HG02884 (cell line): Measurements from ENCODE around the gene PRKAR1B.
"Not testable (repeated sequence)": the region's sequence is repeated elsewhere in the genome, so short reads cannot be mapped to it uniquely, and the experiment has no call there.

Experiments
- ATAC-seq: cut with Tn5 transposase; IDR thresholded peaks from one replicate; pipeline ENCODE4 v1.9.1; 2021; ENCODE audit warnings: mild to moderate bottlenecking, moderate library complexity; ENCODE audit not compliant: unreplicated experiment

The PRKAR1B gene

DNA sequence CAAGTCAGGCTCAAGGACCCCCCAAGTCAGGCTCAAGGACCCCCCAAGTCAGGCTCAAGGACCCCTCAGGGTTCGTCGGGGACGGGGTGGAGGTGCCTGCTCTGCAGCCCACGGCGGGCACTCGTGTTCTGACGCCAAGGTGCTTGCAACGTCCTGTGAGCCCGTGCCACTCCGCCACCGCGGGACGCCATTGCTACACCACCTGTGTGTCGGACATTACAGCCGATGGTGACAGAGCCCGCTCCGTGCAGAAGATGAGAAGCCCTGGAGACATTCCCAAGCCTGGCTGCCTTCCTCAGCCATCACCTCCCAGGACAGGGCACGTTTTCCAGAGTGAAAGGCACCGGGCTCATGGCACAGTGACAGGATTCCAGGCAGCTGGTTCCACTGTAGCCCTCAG is 98.3 kb downstream of the PRKAR1B start:
- no peak for ATAC-seq

DNA sequence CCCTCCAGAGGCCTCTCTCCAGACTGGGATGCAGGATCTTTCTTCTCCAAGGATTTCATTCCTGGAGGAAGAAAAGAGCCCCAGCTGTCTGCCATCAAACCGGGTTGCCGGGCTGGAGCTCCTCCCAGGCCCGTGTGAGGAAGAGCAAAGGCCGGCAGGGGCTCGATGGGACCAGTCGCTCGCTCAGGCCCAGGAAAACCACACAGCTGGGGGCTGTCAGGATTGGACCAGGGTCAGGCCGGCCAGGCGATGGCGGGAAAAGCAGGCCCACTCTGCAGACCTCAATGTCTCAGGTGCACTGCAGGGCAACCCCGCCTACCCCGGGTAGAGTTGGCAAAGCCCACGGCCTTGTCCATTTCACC is 98.7 kb downstream of the PRKAR1B start:
- ATAC-seq, result no peak

GRCh38 chr7:627661-628401 is 99.2 kb downstream of the PRKAR1B start:
- no peak for ATAC-seq

GRCh38 chr7:625376-625971 is 101.6 kb downstream of the PRKAR1B start:
- no peak for ATAC-seq

- ATAC-seq, result no peak
Observed at GRCh38 chr7:623464-623863, 103.6 kb downstream of the PRKAR1B start.

DNA sequence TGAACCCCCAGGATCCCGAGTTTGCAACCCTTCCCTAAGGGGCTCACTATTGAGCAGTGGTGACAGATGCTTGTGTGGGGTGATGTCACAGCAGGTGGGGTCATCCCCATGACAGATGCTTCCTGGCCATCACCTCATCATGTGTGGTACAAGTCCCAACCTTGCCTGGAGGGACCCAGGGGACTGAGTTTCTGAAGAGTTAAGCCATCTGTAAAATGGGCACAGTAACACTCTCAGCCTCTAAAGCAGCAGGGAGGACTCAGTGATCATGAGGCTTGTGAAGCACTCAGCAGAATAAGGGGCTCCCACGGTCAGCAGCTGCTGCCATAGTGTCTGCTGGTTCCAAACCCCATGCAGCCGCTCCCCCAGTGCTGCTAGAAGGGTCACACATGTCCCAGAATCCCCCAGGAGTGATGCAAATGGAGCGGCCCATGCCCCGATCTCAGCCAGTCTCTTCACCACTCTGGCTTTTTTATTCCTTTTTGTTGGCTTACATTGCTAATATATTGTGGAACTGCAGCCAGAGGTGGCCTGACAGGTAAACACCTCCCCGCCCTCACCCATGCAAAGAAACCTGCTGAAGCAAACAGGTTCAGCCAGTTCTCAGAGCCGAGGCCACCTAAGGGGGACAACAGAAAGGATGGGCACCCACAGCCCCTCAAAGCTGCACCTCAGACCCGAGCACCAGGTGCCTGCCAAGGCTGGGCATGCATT is 105.4 kb downstream of the PRKAR1B start:
- ATAC-seq, result no peak

DNA sequence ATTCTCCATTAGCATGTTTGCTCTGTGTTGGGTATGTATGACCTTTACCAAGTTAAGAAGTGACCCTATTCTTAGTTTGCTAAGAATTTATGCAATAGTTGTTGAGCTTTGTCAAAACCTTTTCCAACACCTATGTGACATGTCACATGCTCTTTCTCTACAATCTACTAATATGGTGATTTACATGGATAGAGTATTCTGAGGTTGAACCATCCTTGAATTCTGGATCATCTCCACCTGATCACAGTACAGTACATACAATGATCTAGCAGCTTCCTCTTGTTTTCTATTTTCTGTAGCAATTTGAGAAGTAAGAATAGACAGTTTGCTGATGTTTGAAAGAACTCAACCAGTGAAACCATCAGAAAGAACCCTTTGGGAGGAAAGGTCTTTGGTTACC is 106.2 kb downstream of the PRKAR1B start:
- ATAC-seq, result no peak

GRCh38 chr7:620056-620455 is 107.0 kb downstream of the PRKAR1B start:
- no peak for ATAC-seq

DNA sequence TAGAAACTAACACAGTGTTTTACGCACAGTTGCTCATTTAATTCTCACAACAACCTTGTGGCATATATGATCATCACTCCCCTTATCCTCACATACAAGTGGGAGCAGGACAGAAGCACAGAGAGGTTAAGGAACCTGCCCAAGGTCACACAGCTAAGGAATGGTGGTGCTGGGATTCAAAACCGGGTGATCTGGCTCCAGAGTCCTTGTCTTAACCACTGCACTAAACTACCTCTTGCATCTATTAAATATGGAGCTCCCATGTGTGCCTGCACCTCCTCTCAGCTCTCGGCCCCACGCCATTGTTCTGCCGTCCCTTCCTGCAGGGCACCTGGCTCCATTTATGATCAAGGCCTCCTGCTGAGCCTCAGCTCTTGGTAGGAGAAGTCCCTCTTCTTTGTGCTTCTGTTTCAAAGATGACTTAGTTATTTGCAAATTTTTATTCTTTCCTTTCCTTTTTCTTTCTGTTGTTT is 107.7 kb downstream of the PRKAR1B start:
- no peak for ATAC-seq

DNA sequence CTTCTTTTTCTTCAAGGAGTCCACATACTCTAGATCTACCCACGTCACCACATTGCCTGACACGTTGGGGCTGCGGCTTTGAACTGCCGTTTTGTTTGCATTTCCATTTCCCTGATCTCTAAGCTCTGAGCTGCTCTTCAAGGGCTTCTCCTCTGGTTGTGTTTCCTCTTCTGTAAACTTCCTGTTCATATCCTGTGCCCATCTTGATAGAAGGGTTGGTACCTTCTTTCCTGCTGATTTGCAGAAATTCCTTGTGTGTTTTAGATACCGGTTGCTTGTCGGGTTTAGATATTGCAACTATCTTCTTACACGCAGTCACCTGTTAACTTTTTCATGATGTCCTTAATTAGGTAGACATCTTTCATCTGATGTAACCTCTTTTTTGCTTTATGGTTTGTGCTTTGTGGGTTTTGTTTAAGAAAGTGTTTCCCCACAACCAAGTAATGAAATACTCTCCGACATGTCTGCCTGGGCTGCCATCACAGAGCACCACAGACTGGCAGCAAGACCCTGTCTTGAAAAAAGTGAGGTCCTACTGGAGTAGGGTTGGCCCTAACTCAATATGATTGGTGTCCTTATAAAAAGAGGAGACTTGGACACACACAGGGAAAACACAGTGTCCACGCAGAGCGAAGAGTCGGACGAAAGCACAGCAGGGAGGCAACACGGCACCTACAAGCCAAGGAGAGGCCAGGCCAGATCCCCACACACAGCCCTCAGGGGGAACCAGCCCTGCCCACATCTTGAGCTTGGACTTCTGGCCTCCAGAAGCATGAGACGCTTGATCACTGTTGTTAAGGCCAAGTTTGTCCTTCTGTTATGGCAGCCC is 108.3 kb downstream of the PRKAR1B start:
- ATAC-seq, result no peak

DNA sequence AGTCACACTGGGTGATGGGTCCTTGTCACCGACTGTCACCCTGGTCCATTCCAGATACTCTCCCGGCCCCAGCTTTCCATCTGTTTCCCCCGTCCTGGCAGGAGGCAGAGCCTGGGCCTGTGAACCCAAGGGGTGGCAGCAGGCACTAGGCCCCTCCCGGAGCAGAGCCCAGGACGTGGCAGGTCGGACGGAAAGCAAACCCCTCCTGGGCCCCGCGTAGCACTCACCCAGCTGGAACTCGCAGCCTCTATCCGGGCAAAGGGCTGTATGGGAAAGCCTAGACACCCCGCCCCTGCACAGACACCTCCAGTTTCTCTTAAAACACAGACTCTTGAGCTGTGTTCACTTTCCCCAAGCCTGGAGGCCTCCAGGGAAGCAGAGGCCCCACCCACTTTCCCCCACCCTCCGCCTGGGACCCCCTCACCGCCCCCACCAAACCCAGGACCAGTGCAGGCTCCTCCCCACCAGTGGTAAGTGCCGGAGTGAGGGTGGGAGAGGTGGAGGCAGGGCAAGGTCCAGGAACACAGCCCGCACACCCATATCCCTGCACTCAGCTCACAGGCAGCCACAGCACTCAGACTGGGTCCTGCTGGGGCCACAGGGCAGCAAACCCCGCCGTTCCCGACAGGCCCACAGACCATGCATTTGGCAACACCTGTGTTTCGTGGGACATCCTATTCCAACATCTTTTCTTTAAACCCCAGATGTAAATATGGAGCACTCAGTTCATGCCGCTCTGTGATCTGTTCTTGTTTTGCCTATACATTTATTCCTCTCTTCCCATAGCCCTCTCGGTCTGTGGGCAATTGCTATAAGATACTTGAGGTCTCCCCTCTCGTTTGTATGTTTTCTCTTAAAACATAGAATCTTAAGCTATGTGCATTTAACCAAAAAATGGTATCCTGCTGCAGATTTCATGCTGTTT is 109.2 kb downstream of the PRKAR1B start:
- no peak for ATAC-seq

DNA sequence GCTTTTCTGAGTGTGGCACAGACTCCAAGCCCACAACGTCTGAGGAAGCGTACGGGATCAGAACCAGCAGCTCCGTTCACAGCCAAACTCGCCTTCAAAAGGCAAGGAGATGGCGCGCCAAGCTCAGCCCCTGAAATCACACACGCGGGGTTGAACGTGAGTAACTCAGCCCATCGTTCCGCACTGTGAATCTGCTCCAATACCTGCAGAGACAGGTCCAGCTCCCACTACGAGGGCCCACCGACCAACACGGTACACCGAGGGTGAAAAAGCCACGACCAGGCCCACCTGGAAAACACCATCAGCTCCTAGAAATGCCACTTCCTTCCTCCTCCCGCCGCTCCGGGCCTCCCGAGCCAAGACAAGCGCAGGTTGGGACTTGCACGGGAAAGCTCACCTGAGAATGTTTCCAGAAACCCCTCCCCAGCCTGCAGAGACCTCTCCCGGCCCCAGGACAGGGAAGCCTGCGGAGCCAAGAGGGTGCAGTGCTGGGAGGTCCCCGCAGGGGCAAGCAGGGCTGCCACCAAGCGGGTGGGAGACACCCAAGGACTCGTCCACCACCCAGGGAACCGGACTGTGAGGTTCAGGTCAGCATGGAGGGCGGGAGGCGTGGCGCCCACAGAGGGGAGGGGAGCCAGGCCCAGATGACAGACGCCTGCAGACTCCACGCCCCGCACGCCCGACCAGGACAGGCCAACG is 113.5 kb downstream of the PRKAR1B start:
- no peak for ATAC-seq

DNA sequence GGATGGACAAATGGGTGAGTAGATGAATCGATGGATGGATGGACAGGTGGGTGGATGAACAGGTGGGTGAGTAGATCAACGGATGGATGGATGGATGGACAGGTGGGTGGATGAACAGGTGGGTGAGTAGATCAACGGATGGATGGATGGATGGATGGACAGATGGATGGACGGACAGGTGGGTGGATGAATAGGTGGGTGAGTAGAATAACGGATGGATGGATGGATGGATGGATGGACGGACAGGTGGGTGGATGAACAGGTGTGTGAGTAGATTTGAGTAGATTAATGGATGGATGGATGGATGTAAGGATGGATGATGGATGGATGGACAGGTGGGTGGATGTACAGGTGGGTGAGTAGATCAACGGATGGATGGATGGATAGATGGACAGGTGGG is 115.2 kb downstream of the PRKAR1B start:
- not testable (repeated sequence) for ATAC-seq

GRCh38 chr7:611281-611810 is 115.7 kb downstream of the PRKAR1B start:
- no peak for ATAC-seq

DNA sequence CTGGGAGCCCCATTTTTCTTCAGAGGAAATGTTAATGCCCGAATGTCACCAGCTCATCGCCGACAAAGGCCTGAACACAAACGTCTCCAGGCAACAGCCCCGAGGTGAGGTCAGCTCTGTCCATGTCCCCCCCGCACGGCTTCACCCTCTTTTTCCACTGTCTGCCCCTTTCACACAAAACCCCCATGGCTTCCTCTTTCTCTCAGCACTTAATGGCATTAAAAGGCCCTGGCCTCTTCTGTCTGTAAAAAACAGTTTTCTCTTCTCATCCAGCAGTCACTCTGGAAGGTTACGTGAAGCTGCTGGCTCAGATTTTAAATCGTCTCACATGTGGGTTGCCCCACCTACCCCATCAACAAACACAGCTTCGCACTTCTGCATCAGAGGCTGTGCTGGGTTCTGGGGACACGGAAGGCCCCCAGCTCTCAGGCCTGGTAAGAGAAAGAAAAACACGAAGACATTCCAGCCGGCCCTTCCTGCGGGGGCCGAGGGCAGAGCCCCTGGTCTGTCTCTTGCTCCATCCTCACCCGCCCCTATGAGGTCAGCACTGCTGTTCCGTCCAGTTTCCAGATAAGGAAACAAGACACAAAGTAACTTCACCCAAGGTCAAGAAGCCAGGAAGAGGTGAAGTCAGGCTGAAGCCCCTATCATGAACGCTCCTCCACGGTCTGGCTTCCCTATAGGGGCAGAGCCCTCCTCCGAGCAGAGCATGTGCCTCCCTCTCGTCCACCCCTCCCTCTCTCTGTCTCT is 116.4 kb downstream of the PRKAR1B start:
- ATAC-seq, result no peak

GRCh38 chr7:610141-610530 is 116.9 kb downstream of the PRKAR1B start:
- no peak for ATAC-seq

GRCh38 chr7:609365-609764 is 117.7 kb downstream of the PRKAR1B start:
- ATAC-seq, result no peak

DNA sequence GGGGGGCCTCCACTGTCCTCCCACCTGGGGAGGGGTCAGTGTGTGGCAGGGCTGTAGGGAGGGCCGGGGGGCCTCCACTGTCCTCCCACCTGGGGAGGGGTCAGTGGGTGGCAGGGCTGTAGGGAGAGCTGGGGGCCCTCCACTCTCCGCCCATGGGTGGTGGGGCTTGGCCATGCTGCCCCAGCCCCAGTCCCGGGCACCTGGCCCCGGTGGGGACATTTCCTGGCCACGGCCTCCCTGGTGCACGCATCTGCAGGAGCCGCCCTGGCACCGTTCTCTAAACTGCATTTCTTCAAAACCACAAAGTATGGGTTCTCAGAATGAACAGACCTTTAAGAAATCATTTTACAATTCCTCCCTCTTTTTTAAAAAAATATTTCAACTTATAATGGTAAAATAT is 118.1 kb downstream of the PRKAR1B start:
- no peak for ATAC-seq

DNA sequence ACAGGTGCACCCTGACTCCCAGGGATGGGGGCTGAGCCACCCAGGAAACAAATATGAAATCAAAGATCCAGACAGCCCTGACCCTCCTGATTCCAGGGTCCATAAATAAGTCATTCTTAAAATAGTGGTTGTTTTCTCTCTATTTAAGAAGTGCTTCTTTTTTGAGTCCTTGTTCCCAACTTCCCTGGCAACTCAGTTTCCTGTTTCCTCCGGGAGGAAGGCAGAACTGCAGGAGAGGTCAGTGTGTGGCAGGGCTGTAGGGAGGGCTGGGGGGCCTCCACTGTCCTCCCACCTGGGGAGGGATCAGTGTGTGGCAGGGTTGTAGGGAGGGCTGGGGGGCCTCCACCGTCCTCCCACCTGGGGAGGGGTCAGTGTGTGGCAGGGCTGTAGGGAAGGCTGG is 118.7 kb downstream of the PRKAR1B start:
- ATAC-seq, result no peak
